ENCODE data around the gene ITIH6. TPM values are rescaled to one million over a fixed set of nuclear protein-coding genes. Genes with fewer than 3 reads are reported as not detected.
"Not testable (repeated sequence)": the region's sequence is repeated elsewhere in the genome, so short reads cannot be mapped to it uniquely, and the experiment has no call there.

The ITIH6 gene
- total and polyA plus RNA-seq, 2 experiments from 2014 or later: not detected

DNA sequence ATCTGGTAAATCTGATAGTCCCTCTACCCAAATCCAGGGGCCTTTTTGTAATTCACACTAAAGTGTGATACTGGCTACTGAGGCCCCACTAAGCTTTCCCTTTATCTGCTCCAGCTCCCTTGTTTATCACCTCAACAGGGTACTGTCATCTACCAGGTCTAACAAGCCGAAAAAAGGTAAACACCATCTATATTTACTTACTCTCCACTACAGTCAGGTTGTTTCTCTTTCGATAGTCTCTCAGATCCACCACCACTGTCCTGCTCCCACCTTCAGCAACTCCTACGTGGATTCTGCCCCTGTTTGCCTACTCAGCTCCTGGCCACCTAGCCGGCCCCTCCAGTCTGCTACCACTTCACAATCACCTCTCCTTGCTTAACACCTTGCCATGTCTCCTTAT is 3.3 kb downstream of the ITIH6 start:
- no peak overlapping the region for H3K4me2 ChIP-seq (ENCODE audit: unreplicated experiment)
- H3K4me1 ChIP-seq (ENCODE audit: insufficient read depth): no peaks in the 10 kb centered on the region
- no peaks in the 10 kb centered on the region for H4K20me1 ChIP-seq (ENCODE audit: insufficient read depth)
- DNase-seq: no peak
- TF ChIP-seq EZH2phosphoT487 (IDR thresholded peaks at IDR 0.05; ENCODE audit: insufficient read depth, low read depth) (no peak), EZH2 (IDR thresholded peaks at IDR 0.05; ENCODE audit: insufficient read depth, poor library complexity, severe bottlenecking) (no peak)
- H3K79me2 ChIP-seq (ENCODE audit: insufficient read depth): no peaks in the 10 kb centered on the region
- H3K4me3 ChIP-seq: no peak overlapping the region
- no peak overlapping the region for H3K9ac ChIP-seq
- no peaks in the 10 kb centered on the region for H3K36me3 ChIP-seq (ENCODE audit: low read depth)
- in situ Hi-C loops (cut with MboI): no loop called here
- no peaks in the 10 kb centered on the region for H3K9me3 ChIP-seq (ENCODE audit: low read depth)
- H3K27ac ChIP-seq: no peak overlapping the region
- 48 to 53% methylated on average over 4 of the region's 4 CpGs for WGBS, 2 experiments (ENCODE audit: low coverage in 1 of 2, low lambda C conversion rate in 2 of 2, missing lambda C conversion rate in 2 of 2)
- H3F3A ChIP-seq (ENCODE audit: insufficient read depth): no peaks in the 10 kb centered on the region
- H3K9me2 ChIP-seq (ENCODE audit: insufficient read depth): no peaks in the 10 kb centered on the region
- no peak overlapping the region for H2AFZ ChIP-seq
- no peaks in the 10 kb centered on the region for H3K27me3 ChIP-seq (replicated peaks; ENCODE audit: insufficient read depth)

DNA sequence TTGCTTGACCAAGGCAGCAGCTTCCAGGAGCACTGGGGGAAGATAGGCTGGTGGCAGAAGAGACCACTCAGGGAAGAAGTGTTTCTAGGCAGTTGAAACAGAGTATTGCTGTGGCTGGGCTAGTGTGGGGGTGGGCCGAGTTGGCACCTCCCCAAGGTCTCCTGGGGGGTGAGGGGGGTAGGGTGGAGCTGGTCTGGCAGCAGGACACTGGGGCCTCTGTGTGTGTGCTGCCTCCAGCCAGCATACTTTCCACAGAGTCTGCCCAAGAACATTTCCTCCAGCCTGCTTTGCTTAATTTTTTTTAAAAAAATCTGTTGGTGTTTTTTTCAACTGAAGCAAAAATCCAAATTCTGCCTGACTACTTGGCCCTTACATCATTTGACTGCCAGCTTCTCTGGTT is 4.0 kb downstream of the ITIH6 start:
- Histone ChIP-seq H4K20me1 (ENCODE audit: insufficient read depth) (no peaks in the 10 kb centered on the region), H3K4me1 (ENCODE audit: insufficient read depth) (no peaks in the 10 kb centered on the region), H3K27me3 (replicated peaks; ENCODE audit: insufficient read depth) (no peaks in the 10 kb centered on the region), H3F3A (ENCODE audit: insufficient read depth) (no peaks in the 10 kb centered on the region), H2AFZ (no peak overlapping the region), H3K36me3 (ENCODE audit: low read depth) (no peaks in the 10 kb centered on the region), H3K9ac (no peak overlapping the region), H3K27ac (no peak overlapping the region), H3K4me2 (ENCODE audit: unreplicated experiment) (no peak overlapping the region), H3K9me2 (ENCODE audit: insufficient read depth) (no peaks in the 10 kb centered on the region), H3K9me3 (ENCODE audit: low read depth) (no peaks in the 10 kb centered on the region), H3K4me3 (no peak overlapping the region), H3K79me2 (ENCODE audit: insufficient read depth) (no peaks in the 10 kb centered on the region)
- 0% methylated on average over 1 of the region's 1 CpG; no CpG with 5 or more reads in 1 of the 2 experiments for WGBS, 2 experiments (ENCODE audit: low coverage in 1 of 2, low lambda C conversion rate in 2 of 2, missing lambda C conversion rate in 2 of 2)
- DNase-seq: no peak
- in situ Hi-C loops (cut with MboI): no loop called here
- TF ChIP-seq EZH2 (IDR thresholded peaks at IDR 0.05; ENCODE audit: insufficient read depth, poor library complexity, severe bottlenecking): no peak

DNA sequence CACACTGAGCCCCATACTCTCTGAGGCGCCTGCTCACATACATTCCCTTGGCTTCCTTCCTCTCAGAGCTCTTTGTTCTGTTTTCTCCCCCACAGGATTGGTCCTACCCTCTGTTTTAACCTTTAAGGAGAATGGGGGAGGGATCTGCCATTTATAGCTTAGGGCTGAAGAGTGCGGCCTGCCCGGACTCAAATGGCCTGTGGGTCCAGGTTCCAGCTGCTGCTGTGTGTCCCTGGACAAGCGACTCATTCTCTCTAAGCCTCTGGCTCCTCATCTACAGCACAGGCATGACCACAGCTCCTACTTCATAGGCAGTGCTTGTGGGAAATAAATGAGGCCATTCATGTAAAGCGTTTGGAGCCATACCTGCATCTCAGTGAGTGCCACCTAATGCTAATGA is 8.7 kb downstream of the ITIH6 start:
- H3K79me2 ChIP-seq (ENCODE audit: insufficient read depth); H3F3A ChIP-seq (ENCODE audit: insufficient read depth); H3K9me3 ChIP-seq (ENCODE audit: low read depth); H3K27me3 ChIP-seq (replicated peaks; ENCODE audit: insufficient read depth); in situ Hi-C loops (cut with MboI); H3K4me1 ChIP-seq (ENCODE audit: insufficient read depth); DNase-seq; H3K36me3 ChIP-seq (ENCODE audit: low read depth); H4K20me1 ChIP-seq (ENCODE audit: insufficient read depth); H3K9me2 ChIP-seq (ENCODE audit: insufficient read depth); H3K9ac ChIP-seq; H3K4me3 ChIP-seq; H3K4me2 ChIP-seq (ENCODE audit: unreplicated experiment); H2AFZ ChIP-seq; H3K27ac ChIP-seq: not testable (repeated sequence)
- 76 to 83% methylated on average over 3 to 5 of the region's 5 CpGs for WGBS, 2 experiments (ENCODE audit: low coverage in 1 of 2, low lambda C conversion rate in 2 of 2, missing lambda C conversion rate in 2 of 2)

DNA sequence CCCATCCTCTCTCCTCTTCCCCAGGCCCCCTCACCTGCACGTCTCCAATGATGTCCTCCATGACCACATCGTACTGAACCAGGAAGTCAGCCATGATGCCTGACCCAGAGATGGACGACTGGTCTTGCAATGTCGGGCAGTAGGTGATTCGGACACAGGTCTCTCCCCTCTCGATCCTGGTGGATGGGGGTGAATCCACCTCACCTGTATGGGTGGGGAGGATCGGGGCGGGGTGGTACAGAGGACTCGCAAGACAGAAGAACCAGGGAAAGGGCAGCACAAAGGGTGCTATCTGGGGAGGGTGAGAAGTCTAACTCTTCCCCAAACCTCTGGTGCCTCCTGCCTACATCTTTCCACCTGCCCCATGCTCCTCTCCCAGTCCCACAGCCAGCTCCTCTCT is 9.6 kb downstream of the ITIH6 start:
- Histone ChIP-seq H3K4me3 (no peak overlapping the region), H4K20me1 (ENCODE audit: insufficient read depth) (no peaks in the 10 kb centered on the region), H3K27ac (no peak overlapping the region), H3K9ac (no peak overlapping the region), H3K9me3 (ENCODE audit: low read depth) (no peaks in the 10 kb centered on the region), H3K79me2 (ENCODE audit: insufficient read depth) (no peaks in the 10 kb centered on the region), H3K4me1 (ENCODE audit: insufficient read depth) (no peaks in the 10 kb centered on the region), H3K4me2 (ENCODE audit: unreplicated experiment) (no peak overlapping the region), H3F3A (ENCODE audit: insufficient read depth) (no peaks in the 10 kb centered on the region), H2AFZ (no peak overlapping the region), H3K36me3 (ENCODE audit: low read depth) (no peaks in the 10 kb centered on the region), H3K9me2 (ENCODE audit: insufficient read depth) (no peaks in the 10 kb centered on the region), H3K27me3 (replicated peaks; ENCODE audit: insufficient read depth) (no peaks in the 10 kb centered on the region)
- 59 to 76% methylated on average over 3 to 9 of the region's 9 CpGs for WGBS, 2 experiments (ENCODE audit: low coverage in 1 of 2, low lambda C conversion rate in 2 of 2, missing lambda C conversion rate in 2 of 2)
- in situ Hi-C loops (cut with MboI): no loop called here
- TF ChIP-seq EZH2phosphoT487 (IDR thresholded peaks at IDR 0.05; ENCODE audit: insufficient read depth, low read depth) (no peak), EZH2 (IDR thresholded peaks at IDR 0.05; ENCODE audit: insufficient read depth, poor library complexity, severe bottlenecking) (no peak)
- DNase-seq: no peak

DNA sequence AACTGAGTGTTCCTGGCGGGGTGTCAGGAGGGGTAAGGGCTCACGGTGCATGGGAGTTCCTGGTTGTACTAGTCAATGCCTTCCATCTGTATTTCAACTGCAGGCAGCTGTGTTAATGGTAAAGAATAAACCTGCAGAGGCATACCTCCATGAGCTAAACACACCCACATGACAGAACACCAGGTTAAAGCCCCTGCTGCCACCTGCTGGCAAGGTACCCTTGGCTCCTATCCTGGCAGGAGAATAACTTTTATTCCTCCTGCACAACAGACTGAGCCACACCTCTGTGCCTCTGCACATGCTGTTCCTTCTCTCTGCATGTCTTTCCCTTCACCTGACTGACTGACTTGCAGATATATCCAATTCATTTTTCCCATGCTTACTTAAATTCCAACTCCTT is 11.1 kb downstream of the ITIH6 start:
- no peaks in the 10 kb centered on the region for H3F3A ChIP-seq (ENCODE audit: insufficient read depth)
- no peak overlapping the region for H3K4me2 ChIP-seq (ENCODE audit: unreplicated experiment)
- H3K4me3 ChIP-seq: no peak overlapping the region
- no peaks in the 10 kb centered on the region for H4K20me1 ChIP-seq (ENCODE audit: insufficient read depth)
- WGBS, 2 experiments (ENCODE audit: low coverage in 1 of 2, low lambda C conversion rate in 2 of 2, missing lambda C conversion rate in 2 of 2): 43% methylated on average over 2 of the region's 2 CpGs; no CpG with 5 or more reads in 1 of the 2 experiments
- in situ Hi-C loops (cut with MboI): no loop called here
- DNase-seq: no peak
- H3K27me3 ChIP-seq (replicated peaks; ENCODE audit: insufficient read depth): no peaks in the 10 kb centered on the region
- no peak overlapping the region for H3K9ac ChIP-seq
- H2AFZ ChIP-seq: no peak overlapping the region
- H3K79me2 ChIP-seq (ENCODE audit: insufficient read depth): no peaks in the 10 kb centered on the region
- H3K9me3 ChIP-seq (ENCODE audit: low read depth): no peaks in the 10 kb centered on the region
- no peak overlapping the region for H3K27ac ChIP-seq
- no peaks in the 10 kb centered on the region for H3K9me2 ChIP-seq (ENCODE audit: insufficient read depth)
- no peaks in the 10 kb centered on the region for H3K4me1 ChIP-seq (ENCODE audit: insufficient read depth)
- TF ChIP-seq EZH2 (IDR thresholded peaks at IDR 0.05; ENCODE audit: insufficient read depth, poor library complexity, severe bottlenecking): no peak
- no peak for TF ChIP-seq EZH2phosphoT487 (IDR thresholded peaks at IDR 0.05; ENCODE audit: insufficient read depth, low read depth)
- no peaks in the 10 kb centered on the region for H3K36me3 ChIP-seq (ENCODE audit: low read depth)
